PC-3 (cell line): ENCODE measurements around the gene STX7. TPM values are rescaled to one million over a fixed set of nuclear protein-coding genes. Genes with fewer than 3 reads are reported as not detected.

Experiments used
- ATAC-seq: fragments of 200-7000 bp; cut with Tn5 transposase; 2 replicates; pipeline ENCODE4 v1.9.1; 2020; ENCODE audit warnings: mild to moderate bottlenecking, moderate library complexity
- BruUV-seq: library from RNA; stranded (reverse); fragments of 400-500 nt; replicated peaks from 2 replicates; lab custom pipeline; 2021; lab: Mats Ljungman, UMichigan
- CTCF ChIA-PET: fragments of 300-600 bp; sonication (Branson Sonifier 250); formaldehyde crosslinking; loops from one replicate; lab custom pipeline; 2022; ENCODE audit warnings: antibody characterized with exemption; lab: Charles Lee
- POLR2A ChIA-PET: fragments of 300-600 bp; sonication (Branson Sonifier 250); formaldehyde crosslinking; loops from one replicate; lab custom pipeline; 2022; ENCODE audit warnings: antibody characterized with exemption; ENCODE audit not compliant: unreplicated experiment; lab: Charles Lee
- DNase-seq: peaks from one replicate; pipeline ENCODE4 v3.0.0-alpha.2; 2015
- H2AFZ ChIP-seq: fragments of 300-600 bp; sonication (generic); 2 replicates; pipeline ENCODE4 v1.6.0; 2016; ENCODE audit warnings: antibody characterized with exemption, low read length
- H3F3A ChIP-seq: fragments of 300-600 bp; sonication (generic); one replicate; pipeline ENCODE4 v1.6.0; 2017; ENCODE audit warnings: antibody characterized with exemption, low read length, control low read depth, mild to moderate bottlenecking; ENCODE audit not compliant: unreplicated experiment
- H3K27ac ChIP-seq: fragments of 300-600 bp; sonication (generic); 2 replicates; pipeline ENCODE4 v1.5.1; 2016; ENCODE audit warnings: mild to moderate bottlenecking, low read length
- H3K27me3 ChIP-seq: fragments of 300-600 bp; sonication (generic); 2 replicates; pipeline ENCODE4 v1.6.1; 2016; ENCODE audit warnings: low read length, mixed read lengths
- H3K36me3 ChIP-seq: fragments of 300-600 bp; sonication (generic); 2 replicates; pipeline ENCODE4 v1.6.1; 2016; ENCODE audit warnings: low read depth, mixed run types, low read length, mixed read lengths
- H3K4me1 ChIP-seq: fragments of 300-600 bp; sonication (generic); 2 replicates; pipeline ENCODE4 v1.5.1; 2016; ENCODE audit warnings: low read length; ENCODE audit not compliant: insufficient read depth
- H3K4me2 ChIP-seq: fragments of 300-600 bp; sonication (generic); 2 replicates; pipeline ENCODE4 v1.6.0; 2016; ENCODE audit warnings: low read length
- H3K4me3 ChIP-seq: fragments of 300-600 bp; sonication (generic); 2 replicates; pipeline ENCODE4 v1.5.1; 2016; ENCODE audit warnings: mild to moderate bottlenecking, low read length, mixed read lengths
- H3K79me2 ChIP-seq: fragments of 300-600 bp; sonication (generic); 2 replicates; pipeline ENCODE4 v1.6.1; 2017; ENCODE audit warnings: low read length, mixed read lengths
- H3K9ac ChIP-seq: fragments of 300-600 bp; sonication (generic); 2 replicates; pipeline ENCODE4 v1.6.0; 2016; ENCODE audit warnings: mild to moderate bottlenecking, low read length
- H3K9me2 ChIP-seq: fragments of 300-600 bp; sonication (generic); replicated peaks from 2 replicates; pipeline ENCODE4 v1.6.1; 2016; ENCODE audit warnings: mixed run types, low read length, mixed read lengths
- H3K9me3 ChIP-seq: fragments of 300-600 bp; sonication (generic); 2 replicates; pipeline ENCODE4 v1.6.1; 2016; ENCODE audit warnings: low read length, mixed read lengths
- H4K20me1 ChIP-seq: fragments of 300-600 bp; sonication (generic); 2 replicates; pipeline ENCODE4 v1.6.1; 2016; ENCODE audit warnings: low read length, mixed read lengths
- CTCF ChIP-seq: fragments of 300-600 bp; sonication (generic); conservative IDR thresholded peaks from 2 replicates; pipeline ENCODE4 v1.5.1; 2017; ENCODE audit warnings: antibody characterized with exemption, low read depth, mild to moderate bottlenecking, low read length
- EZH2 ChIP-seq: fragments of 300-600 bp; sonication (generic); IDR thresholded peaks from one replicate; pipeline ENCODE4 v1.6.1; 2017; ENCODE audit warnings: antibody characterized with exemption, mild to moderate bottlenecking, low read length; ENCODE audit not compliant: unreplicated experiment
- EZH2phosphoT487 ChIP-seq: fragments of 300-600 bp; sonication (generic); IDR thresholded peaks from 2 replicates; pipeline ENCODE4 v1.6.1; 2018; ENCODE audit warnings: mild to moderate bottlenecking, antibody characterized with exemption, low read length, borderline replicate concordance
- intact Hi-C: fragments of 100-400 bp; cut with micrococcal nuclease; formaldehyde crosslinking; loops from 2 replicates; pipeline ENCODE4 v1.9.0; 2023
- total RNA-seq: library from RNA; depleted of rRNA; stranded (reverse); fragments of >200 nt; gene quantifications from 2 replicates; pipeline ENCODE4 v1.2.3, GENCODE V29; 2014

STX7 gene
- total RNA-seq, 1 experiment from 2014 or later, result 27.4 TPM

DNA sequence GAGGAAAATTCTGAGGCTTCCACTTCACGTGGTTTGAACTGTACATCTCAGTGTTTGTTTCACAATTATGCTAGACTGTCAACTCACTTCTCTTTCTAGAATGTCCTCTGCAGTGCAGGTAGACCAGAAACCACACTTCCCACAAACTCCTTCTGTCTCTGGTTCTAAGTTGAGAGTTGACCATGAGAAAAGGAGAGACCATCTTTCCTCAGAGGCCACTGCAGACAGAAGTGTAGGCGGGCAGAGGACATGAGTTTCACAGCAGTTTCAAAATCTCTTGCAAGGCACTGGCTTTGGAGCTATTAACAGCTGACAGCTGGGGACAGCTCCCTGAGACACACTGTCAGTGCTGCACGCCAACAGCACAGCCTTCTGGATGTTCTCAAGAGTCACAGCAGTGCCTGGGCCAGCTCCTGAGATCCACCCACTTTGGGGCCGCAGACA, 56.2 kb downstream of the STX7 start:
- Histone ChIP-seq H3K9me3 (no peaks in the 10 kb centered on the region), H2AFZ (no peak overlapping the region), H3K27ac (no peak overlapping the region), H3K9ac (no peak overlapping the region), H3K4me1 (no peaks in the 10 kb centered on the region), H4K20me1 (no peaks in the 10 kb centered on the region), H3K27me3 (no peaks in the 10 kb centered on the region), H3K9me2 (no peaks in the 10 kb centered on the region), H3K4me2 (no peak overlapping the region), H3K4me3 (no peak overlapping the region), H3K36me3 (no peaks in the 10 kb centered on the region; the same call in 1 of the 2 replicates), H3K79me2 (no peaks in the 10 kb centered on the region), H3F3A (no peaks in the 10 kb centered on the region)
- TF ChIP-seq EZH2 (no peak), CTCF (no peak), EZH2phosphoT487 (no peak)
- CTCF ChIA-PET, result no interaction called here
- POLR2A ChIA-PET, result no interaction called here
- BruUV-seq, result no TSS peak
- DNase-seq, result no peak
- intact Hi-C loops, result no loop called here
- ATAC-seq, result no peak

DNA sequence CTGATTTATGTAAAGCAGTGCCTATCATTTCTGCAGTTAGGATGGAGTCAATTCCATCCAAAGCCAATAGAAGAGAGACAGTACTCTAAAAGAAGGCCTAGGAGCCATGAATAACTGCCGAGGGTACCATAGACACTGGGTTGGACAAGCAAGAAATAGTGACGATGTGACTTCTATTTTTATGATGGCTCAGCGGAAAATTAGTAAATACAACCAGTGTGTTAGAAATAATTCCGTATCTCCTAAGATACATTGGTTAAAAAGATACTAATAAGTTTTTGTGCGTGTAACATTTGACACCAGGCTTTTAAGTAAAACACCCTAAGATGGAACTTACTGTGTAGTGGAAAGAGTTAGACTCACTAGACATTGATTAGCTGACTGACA, 66.1 kb downstream of the STX7 start:
- no peak overlapping the region for H3K27ac ChIP-seq
- CTCF ChIA-PET, result no interaction called here

More for the DNA sequence above, 66.1 kb downstream of the STX7 start:
- no peaks in the 10 kb centered on the region for H3K27me3 ChIP-seq
- no peaks in the 10 kb centered on the region for H3K9me3 ChIP-seq
- no peak overlapping the region for H3K4me2 ChIP-seq
- H3F3A ChIP-seq, result peaks cover 7% of the 10 kb centered on the region
- H3K9me2 ChIP-seq, result no peaks in the 10 kb centered on the region
- intact Hi-C loops, result no loop called here
- no peak overlapping the region for H3K4me3 ChIP-seq
- ATAC-seq (no peak), DNase-seq (no peak)
- TF ChIP-seq EZH2phosphoT487 (no peak), EZH2 (no peak), CTCF (no peak)
- no peaks in the 10 kb centered on the region; the same call in 1 of the 2 replicates for H3K36me3 ChIP-seq
- H3K9ac ChIP-seq, result no peak overlapping the region
- POLR2A ChIA-PET, result no interaction called here
- no TSS peak for BruUV-seq
- H2AFZ ChIP-seq, result no peak overlapping the region
- no peaks in the 10 kb centered on the region for H3K79me2 ChIP-seq
- H4K20me1 ChIP-seq, result no peaks in the 10 kb centered on the region
- peaks cover 32% of the 10 kb centered on the region for H3K4me1 ChIP-seq
